SH-SY5Y (cell line): ENCODE results near the gene SDSL.

Experiments used
- GATA2 ChIP-seq: IDR thresholded peaks from 2 replicates; pipeline ENCODE4 v1.6.1; 2011; ENCODE audit warnings: mild to moderate bottlenecking, low read depth, low read length
- GATA3 ChIP-seq: IDR thresholded peaks from 2 replicates; pipeline ENCODE4 v1.6.1; 2011; ENCODE audit warnings: low read depth, mild to moderate bottlenecking, low read length, moderate library complexity

GRCh38 chr12:113475451-113476175, 53.4 kb downstream of the SDSL start:
- no peak for TF ChIP-seq GATA3
- no peak for TF ChIP-seq GATA2
